K562 (cell line): ENCODE data around the gene HOXB1. TPM values are rescaled to one million over a fixed set of nuclear protein-coding genes. Genes with fewer than 3 reads are reported as not detected.

Source experiments
- ATAC-seq: fragments of 200-7000 bp; cut with Tn5 transposase; 3 replicates; pipeline ENCODE4 v1.9.1; 2020; ENCODE audit warnings: moderate library complexity
- BruUV-seq: library from RNA; stranded (reverse); fragments of 400-500 nt; replicated peaks from 2 replicates; lab custom pipeline; 2021; lab: Mats Ljungman, UMichigan
- CTCF ChIA-PET: fragments of 300-600 bp; formaldehyde crosslinking; extraction: SDS; loops from one replicate; lab custom pipeline; 2021; ENCODE audit warnings: low intra/inter-chr PET ratio; lab: Yijun Ruan, JAX
- POLR2A ChIA-PET: fragments of 300-600, 350-650 bp; sonication (Branson Sonifier 250); formaldehyde crosslinking; extraction: SDS; loops from one replicate; lab custom pipeline; 2021; ENCODE audit warnings: antibody characterized with exemption, inconsistent platforms; lab: Yijun Ruan, JAX
- DNase-seq, 4 experiments: peaks; one replicate each; pipeline versions ENCODE4 v3.0.0 to v3.0.0-alpha.2; 2011 to 2018; ENCODE audit warnings: low spot score in 3 of 4, mixed read lengths in 3 of 4; ENCODE audit errors: extremely low read depth in 1 of 4
- FAIRE-seq: peaks from 2 replicates; lab custom pipeline; 2011; peaks lifted over from hg19 to GRCh38; lab: Jason Lieb, UNC
- H2AFZ ChIP-seq: 2 replicates; pipeline ENCODE4 v1.6.0; 2011; ENCODE audit warnings: low read depth, low read length, control low read depth, inconsistent platforms
- H3K27ac ChIP-seq: fragments of 200-600 bp; 3 replicates; pipeline ENCODE4 v1.8.0; 2011; ENCODE audit warnings: low read depth, mild to moderate bottlenecking, control low read depth, inconsistent platforms, low read length, moderate library complexity, mixed read lengths; ENCODE audit errors: extremely low read depth
- H3K27me3 ChIP-seq, 2 experiments: fragments of 300-600 bp in 1 of 2; 2 replicates in 1 of 2; 3 replicates in 1 of 2; pipeline versions ENCODE4 v1.6.0 to v1.8.0; 2011; ENCODE audit warnings: inconsistent platforms in 2 of 2, low read length in 2 of 2, mild to moderate bottlenecking in 1 of 2, mixed read lengths in 1 of 2, moderate library complexity in 1 of 2; ENCODE audit not compliant: control insufficient read depth in 2 of 2, insufficient read depth in 2 of 2
- H3K36me3 ChIP-seq: fragments of 300-600 bp; 3 replicates; pipeline ENCODE4 v1.8.0; 2011; ENCODE audit warnings: mild to moderate bottlenecking, low read length, inconsistent platforms; ENCODE audit not compliant: control insufficient read depth, insufficient read depth
- H3K4me1 ChIP-seq, 2 experiments: fragments of 200-600 bp in 1 of 2; replicated peaks in 1 of 2; 2 replicates in 1 of 2; 3 replicates in 1 of 2; pipeline versions ENCODE4 v1.5.1 to v1.8.0; 2011; ENCODE audit warnings: inconsistent platforms in 2 of 2, low read length in 2 of 2, mild to moderate bottlenecking in 1 of 2, mixed read lengths in 1 of 2, moderate library complexity in 1 of 2; ENCODE audit not compliant: control insufficient read depth in 2 of 2, insufficient read depth in 2 of 2
- H3K4me2 ChIP-seq: 2 replicates; pipeline ENCODE4 v1.6.1; 2011; ENCODE audit warnings: low read length, control low read depth, inconsistent platforms, mixed read lengths; ENCODE audit not compliant: insufficient read depth
- H3K4me3 ChIP-seq: fragments of 200-600 bp; sonication (generic), shearing (Covaris generic); 2 replicates; pipeline ENCODE4 v1.5.1; 2016; ENCODE audit warnings: control low read depth, inconsistent platforms
- H3K79me2 ChIP-seq: fragments of 200-600 bp; 3 replicates; pipeline ENCODE4 v1.8.0; 2011; ENCODE audit warnings: low read length, inconsistent platforms; ENCODE audit not compliant: control insufficient read depth, insufficient read depth
- H3K9ac ChIP-seq, 2 experiments: 2 replicates each; pipeline versions ENCODE4 v1.6.0 to v1.6.1; 2011; ENCODE audit warnings: low read depth in 2 of 2, low read length in 2 of 2, control low read depth in 1 of 2, inconsistent platforms in 1 of 2, mild to moderate bottlenecking in 1 of 2, mixed read lengths in 1 of 2; ENCODE audit not compliant: insufficient read depth in 1 of 2
- H3K9me1 ChIP-seq: one replicate; pipeline ENCODE4 v1.6.0; 2011; ENCODE audit warnings: inconsistent platforms, mild to moderate bottlenecking, low read length, moderate library complexity; ENCODE audit not compliant: control insufficient read depth, insufficient read depth
- H3K9me3 ChIP-seq: replicated peaks from 2 replicates; pipeline ENCODE4 v1.5.1; 2011; ENCODE audit warnings: low read depth, low read length, inconsistent platforms; ENCODE audit not compliant: control insufficient read depth, insufficient read depth
- H4K20me1 ChIP-seq: replicated peaks from 2 replicates; pipeline ENCODE4 v1.6.1; 2011; ENCODE audit warnings: low read length, inconsistent platforms, mixed read lengths; ENCODE audit not compliant: control insufficient read depth, insufficient read depth
- NCOA1 ChIP-seq: fragments of 450-650 bp; IDR thresholded peaks from 2 replicates; pipeline ENCODE4 v1.6.1; 2016; ENCODE audit warnings: low read depth
- RAD21 ChIP-seq, 2 experiments: fragments of 250-450 bp in 1 of 2; fragments of 450-650 bp in 1 of 2; sonication (Bioruptor Pico) in 1 of 2; formaldehyde crosslinking in 1 of 2; IDR thresholded peaks in 1 of 2; conservative IDR thresholded peaks in 1 of 2; 2 replicates each; pipeline versions ENCODE4 v1.4.0 to v1.8.0; 2020 to 2022; ENCODE audit warnings: mild to moderate bottlenecking in 2 of 2, moderate library complexity in 1 of 2
- STAG1 ChIP-seq: sonication (generic); formaldehyde crosslinking; IDR thresholded peaks from 2 replicates; pipeline ENCODE4 v1.5.0; 2020; ENCODE audit warnings: missing genetic modification reagents, borderline replicate concordance
- ZKSCAN1 ChIP-seq: fragments of 150-350 bp; IDR thresholded peaks from 2 replicates; pipeline ENCODE4 v1.6.1; 2016; ENCODE audit warnings: low read depth, low read length
- WGBS: fragments of 100-300 bp; shearing (Covaris generic); methylation state at CpG from one replicate; pipeline ENCODE4 v1.1.6; 2016; ENCODE audit warnings: low coverage, mixed read lengths; ENCODE audit not compliant: insufficient coverage; ENCODE audit errors: missing lambda C conversion rate; 5-methylcytosine and 5-hydroxymethylcytosine counted together
- in situ Hi-C: fragments of 300-500 bp; cut with MboI; formaldehyde crosslinking; loops from 4 replicates; pipeline ENCODE4 v1.15.0; 2018; ENCODE audit warnings: inconsistent platforms, mixed read lengths
- intact Hi-C: fragments of 100-400 bp; cut with micrococcal nuclease; formaldehyde crosslinking; loops from 2 replicates; pipeline ENCODE4 v1.14.2; 2022
- polyA plus RNA-seq, 8 experiments: library from polyadenylated mRNA; depleted of rRNA in 4 of 8; stranded (reverse) in 5 of 8; unstranded in 3 of 8; fragments of >200 nt; fragmentation: Nextera tagmentation in 2 of 8; fragmentation: Illumina TruSeq in 1 of 8; extraction: Ambion mirVana in 2 of 8; extraction: Trizol in 1 of 8; gene quantifications; 2 replicates each; pipeline versions ENCODE4 v1.2.1 to v1.2.3, GENCODE V29; 2011 to 2014; ENCODE audit warnings: inconsistent platforms in 1 of 8, missing spikeins in 1 of 8
- total RNA-seq, 7 experiments: library from RNA; depleted of rRNA in 6 of 7; stranded (reverse); fragments of >200 nt in 6 of 7; fragmentation: Illumina TruSeq in 2 of 7; extraction: Trizol in 2 of 7; gene quantifications; 2 replicates each; pipeline versions ENCODE4 v1.2.1 to v1.2.3, GENCODE V29; 2011 to 2021; ENCODE audit warnings: low replicate concordance in 1 of 7
- TF ChIP-seq, protein P1 (sequence below): fragments of 450-650 bp; IDR thresholded peaks from 2 replicates; pipeline ENCODE4 v1.6.1; 2016; ENCODE audit warnings: mild to moderate bottlenecking, moderate library complexity

The HOXB1 gene
- total and polyA plus RNA-seq, 9 of the 15 experiments (the other 6 are each of a cell fraction or from before 2014, with no cell fraction given) = 0.04 TPM; not detected in 8

DNA sequence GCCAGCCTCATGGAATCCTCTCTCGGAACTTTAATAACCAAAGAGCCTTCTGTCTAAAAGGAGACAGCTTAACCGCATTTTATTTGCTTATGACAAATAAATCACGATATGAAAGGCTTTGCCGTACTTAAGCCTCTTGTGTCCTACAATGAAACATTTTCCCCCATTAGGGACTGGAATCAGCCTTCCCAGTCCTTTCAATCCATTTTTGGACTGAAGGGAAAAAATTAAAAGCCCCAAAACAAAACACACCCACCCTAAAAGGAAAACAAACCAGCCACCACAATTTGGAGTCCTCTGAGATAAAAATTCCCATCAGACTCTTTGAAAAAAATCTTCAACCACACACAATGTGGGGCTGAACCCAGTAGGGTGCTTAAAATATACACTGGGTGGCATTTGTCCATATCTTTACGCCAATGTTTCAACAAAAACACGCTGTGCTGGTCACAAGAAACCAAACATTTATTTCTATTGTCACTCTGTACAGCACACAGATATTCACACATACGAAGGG is 44.3 kb upstream of the HOXB1 start:
- Histone ChIP-seq H3K27me3 (no peaks in the 10 kb centered on the region), H3K4me1 (peaks cover 44 to 64% of the 10 kb centered on the region in 2 experiments), H3K27ac (peak overlapping the region; percentile 95), H2AFZ (no peak overlapping the region), H3K36me3 (peaks cover 61% of the 10 kb centered on the region), H3K79me2 (peaks cover 98% of the 10 kb centered on the region), H3K9ac (peak overlapping the region in 1 of 2 experiments; percentile 76; a peak in 2 of 4 replicates), H3K4me3 (peak overlapping the region; percentile 5; the same call in 1 of the 2 replicates), H3K4me2 (peak overlapping the region; percentile 88), H4K20me1 (no peaks in the 10 kb centered on the region; the same call in 1 of the 2 replicates), H3K9me1 (no peaks in the 10 kb centered on the region), H3K9me3 (no peaks in the 10 kb centered on the region)
- 18% methylated on average over 7 of the region's 7 CpGs for WGBS
- no peak for FAIRE-seq
- TF ChIP-seq RAD21 (CRISPR knock-in tag; conservative IDR thresholded peaks at IDR 0.05 in 1 of 2, IDR thresholded peaks at IDR 0.05 in 1 of 2) (peak in 1 of 2 experiments; percentile 4; a peak in 1 of 4 replicates), STAG1 (CRISPR knock-in tag) (no peak), ZKSCAN1 (0 out of 2 replicates have a peak, but pooled peaks have one; percentile 29), NCOA1 (no peak)
- TF ChIP-seq, protein P1, sequence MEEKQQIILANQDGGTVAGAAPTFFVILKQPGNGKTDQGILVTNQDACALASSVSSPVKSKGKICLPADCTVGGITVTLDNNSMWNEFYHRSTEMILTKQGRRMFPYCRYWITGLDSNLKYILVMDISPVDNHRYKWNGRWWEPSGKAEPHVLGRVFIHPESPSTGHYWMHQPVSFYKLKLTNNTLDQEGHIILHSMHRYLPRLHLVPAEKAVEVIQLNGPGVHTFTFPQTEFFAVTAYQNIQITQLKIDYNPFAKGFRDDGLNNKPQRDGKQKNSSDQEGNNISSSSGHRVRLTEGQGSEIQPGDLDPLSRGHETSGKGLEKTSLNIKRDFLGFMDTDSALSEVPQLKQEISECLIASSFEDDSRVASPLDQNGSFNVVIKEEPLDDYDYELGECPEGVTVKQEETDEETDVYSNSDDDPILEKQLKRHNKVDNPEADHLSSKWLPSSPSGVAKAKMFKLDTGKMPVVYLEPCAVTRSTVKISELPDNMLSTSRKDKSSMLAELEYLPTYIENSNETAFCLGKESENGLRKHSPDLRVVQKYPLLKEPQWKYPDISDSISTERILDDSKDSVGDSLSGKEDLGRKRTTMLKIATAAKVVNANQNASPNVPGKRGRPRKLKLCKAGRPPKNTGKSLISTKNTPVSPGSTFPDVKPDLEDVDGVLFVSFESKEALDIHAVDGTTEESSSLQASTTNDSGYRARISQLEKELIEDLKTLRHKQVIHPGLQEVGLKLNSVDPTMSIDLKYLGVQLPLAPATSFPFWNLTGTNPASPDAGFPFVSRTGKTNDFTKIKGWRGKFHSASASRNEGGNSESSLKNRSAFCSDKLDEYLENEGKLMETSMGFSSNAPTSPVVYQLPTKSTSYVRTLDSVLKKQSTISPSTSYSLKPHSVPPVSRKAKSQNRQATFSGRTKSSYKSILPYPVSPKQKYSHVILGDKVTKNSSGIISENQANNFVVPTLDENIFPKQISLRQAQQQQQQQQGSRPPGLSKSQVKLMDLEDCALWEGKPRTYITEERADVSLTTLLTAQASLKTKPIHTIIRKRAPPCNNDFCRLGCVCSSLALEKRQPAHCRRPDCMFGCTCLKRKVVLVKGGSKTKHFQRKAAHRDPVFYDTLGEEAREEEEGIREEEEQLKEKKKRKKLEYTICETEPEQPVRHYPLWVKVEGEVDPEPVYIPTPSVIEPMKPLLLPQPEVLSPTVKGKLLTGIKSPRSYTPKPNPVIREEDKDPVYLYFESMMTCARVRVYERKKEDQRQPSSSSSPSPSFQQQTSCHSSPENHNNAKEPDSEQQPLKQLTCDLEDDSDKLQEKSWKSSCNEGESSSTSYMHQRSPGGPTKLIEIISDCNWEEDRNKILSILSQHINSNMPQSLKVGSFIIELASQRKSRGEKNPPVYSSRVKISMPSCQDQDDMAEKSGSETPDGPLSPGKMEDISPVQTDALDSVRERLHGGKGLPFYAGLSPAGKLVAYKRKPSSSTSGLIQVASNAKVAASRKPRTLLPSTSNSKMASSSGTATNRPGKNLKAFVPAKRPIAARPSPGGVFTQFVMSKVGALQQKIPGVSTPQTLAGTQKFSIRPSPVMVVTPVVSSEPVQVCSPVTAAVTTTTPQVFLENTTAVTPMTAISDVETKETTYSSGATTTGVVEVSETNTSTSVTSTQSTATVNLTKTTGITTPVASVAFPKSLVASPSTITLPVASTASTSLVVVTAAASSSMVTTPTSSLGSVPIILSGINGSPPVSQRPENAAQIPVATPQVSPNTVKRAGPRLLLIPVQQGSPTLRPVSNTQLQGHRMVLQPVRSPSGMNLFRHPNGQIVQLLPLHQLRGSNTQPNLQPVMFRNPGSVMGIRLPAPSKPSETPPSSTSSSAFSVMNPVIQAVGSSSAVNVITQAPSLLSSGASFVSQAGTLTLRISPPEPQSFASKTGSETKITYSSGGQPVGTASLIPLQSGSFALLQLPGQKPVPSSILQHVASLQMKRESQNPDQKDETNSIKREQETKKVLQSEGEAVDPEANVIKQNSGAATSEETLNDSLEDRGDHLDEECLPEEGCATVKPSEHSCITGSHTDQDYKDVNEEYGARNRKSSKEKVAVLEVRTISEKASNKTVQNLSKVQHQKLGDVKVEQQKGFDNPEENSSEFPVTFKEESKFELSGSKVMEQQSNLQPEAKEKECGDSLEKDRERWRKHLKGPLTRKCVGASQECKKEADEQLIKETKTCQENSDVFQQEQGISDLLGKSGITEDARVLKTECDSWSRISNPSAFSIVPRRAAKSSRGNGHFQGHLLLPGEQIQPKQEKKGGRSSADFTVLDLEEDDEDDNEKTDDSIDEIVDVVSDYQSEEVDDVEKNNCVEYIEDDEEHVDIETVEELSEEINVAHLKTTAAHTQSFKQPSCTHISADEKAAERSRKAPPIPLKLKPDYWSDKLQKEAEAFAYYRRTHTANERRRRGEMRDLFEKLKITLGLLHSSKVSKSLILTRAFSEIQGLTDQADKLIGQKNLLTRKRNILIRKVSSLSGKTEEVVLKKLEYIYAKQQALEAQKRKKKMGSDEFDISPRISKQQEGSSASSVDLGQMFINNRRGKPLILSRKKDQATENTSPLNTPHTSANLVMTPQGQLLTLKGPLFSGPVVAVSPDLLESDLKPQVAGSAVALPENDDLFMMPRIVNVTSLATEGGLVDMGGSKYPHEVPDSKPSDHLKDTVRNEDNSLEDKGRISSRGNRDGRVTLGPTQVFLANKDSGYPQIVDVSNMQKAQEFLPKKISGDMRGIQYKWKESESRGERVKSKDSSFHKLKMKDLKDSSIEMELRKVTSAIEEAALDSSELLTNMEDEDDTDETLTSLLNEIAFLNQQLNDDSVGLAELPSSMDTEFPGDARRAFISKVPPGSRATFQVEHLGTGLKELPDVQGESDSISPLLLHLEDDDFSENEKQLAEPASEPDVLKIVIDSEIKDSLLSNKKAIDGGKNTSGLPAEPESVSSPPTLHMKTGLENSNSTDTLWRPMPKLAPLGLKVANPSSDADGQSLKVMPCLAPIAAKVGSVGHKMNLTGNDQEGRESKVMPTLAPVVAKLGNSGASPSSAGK = no peak
- intact Hi-C loops = no loop called here
- peak in 1 of 4 experiments; percentile 18 for DNase-seq
- POLR2A ChIA-PET = interaction anchor here (0.6 to 1.2 kb wide), 6 partner anchors 18 to 108 kb away, joined by 3 to 4 read pairs (median 4); partner anchors contain the start of gene HOXB5
- no TSS peak for BruUV-seq
- in situ Hi-C loops = no loop called here
- CTCF ChIA-PET = no interaction called here
- ATAC-seq = no peak
